GM11168 (cell line): Measurements from ENCODE around the gene PRDX3.
"Not testable (repeated sequence)": the region's sequence is repeated elsewhere in the genome, so short reads cannot be mapped to it uniquely, and the experiment has no call there.

Experiments used
- in situ Hi-C: fragments of 300-500 bp; cut with MboI; formaldehyde crosslinking; loops from one replicate; pipeline ENCODE4 v1.12.0; 2022; ENCODE audit warnings: low sequenced_read_pairs; ENCODE audit not compliant: unreplicated experiment

Gene PRDX3

DNA sequence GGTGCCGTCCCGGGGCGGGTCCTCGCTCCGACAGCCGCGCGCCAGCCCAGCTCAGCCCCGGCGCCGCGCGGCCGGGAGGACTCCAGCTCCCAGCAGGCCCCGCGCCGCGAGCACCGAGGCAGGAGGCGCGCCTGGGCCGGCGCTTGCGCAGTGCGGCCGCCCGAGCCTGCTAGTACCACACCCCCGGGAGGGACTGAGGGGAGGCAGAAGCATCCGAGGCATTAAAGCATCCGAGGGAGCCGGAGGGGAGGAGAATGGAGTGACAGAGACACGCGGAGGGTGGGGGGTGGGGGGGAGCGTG is 28.7 kb upstream of the PRDX3 start, which contains the start of gene GRK5:
Gene GRK5, plus strand, starts transcription at position 206 of the 301 bp plus-strand sequence. CDS start 347 bp downstream, outside the sequence.
- in situ Hi-C loops, result no loop called here

DNA sequence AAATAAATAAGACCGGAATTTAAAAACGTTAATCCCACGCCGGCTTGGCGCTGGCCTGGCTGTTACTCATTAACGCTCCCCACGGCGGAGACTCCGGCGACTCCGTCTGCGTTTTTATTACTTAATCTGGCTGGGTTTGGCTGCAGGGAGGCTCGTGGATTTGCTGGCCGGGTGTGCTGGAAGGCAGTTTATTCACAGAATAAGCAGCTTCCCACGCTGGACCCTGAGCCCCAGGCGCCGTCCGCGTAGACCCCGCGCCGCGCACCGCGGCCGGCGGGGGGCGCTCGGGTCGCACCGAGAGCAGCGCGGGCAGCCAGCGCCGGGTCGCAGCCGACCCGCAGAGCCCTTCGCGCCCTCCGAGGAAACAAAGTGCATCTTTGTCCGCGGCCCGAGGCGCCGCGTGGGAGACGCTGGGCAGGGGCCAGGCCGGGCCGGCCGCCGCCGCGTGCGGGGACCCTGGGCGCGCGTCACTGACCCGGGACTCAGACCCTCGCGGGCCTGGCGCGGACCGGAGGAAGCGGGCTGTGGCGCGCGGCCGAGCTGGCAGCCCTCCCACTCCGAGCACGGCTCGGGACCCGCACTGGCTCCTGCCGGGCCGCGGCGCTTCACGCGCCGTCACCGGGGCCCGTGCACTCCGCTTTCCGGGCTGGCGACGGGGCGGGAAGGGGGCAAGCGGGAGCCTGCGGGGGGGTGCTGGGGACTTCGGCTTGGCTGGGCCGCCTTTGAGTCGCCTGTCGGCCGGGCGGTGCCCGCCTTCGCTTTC is 28.2 kb upstream of the PRDX3 start:
- in situ Hi-C loops, result no loop called here

DNA sequence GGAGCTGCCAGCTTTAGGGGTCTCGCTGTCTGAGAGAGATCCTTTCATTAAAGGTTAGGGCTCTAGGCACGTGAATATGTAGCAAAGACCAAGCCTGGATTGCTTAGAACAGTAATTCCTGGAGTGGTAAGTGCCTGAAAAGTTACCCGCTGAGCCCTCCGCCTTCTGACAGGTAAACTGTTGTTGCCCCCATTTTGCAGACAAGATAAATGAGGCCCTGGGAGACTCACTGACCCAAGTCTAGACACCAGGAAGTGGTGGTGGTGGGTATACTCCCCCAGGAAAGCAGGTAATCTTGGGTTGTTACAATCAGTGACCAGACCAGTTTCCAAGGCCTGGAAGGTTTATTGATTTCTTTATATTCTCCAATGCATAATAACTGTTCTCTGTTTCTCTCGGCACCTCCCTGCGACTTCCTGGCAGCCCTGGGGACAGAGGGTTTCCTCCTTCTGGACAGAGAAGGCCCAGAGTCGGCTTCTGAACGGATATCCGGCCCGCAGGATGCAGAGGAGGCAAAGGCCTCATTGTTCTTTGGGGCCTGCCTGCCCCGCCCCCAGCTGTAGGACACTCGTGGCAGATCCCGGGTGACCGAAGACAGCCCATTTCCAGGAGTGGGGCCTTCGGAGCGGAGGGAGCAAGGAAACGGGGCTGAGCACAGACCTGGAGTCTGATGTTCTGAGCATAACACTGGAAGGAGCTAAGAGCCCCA is 27.4 kb upstream of the PRDX3 start:
- in situ Hi-C loops, result no loop called here

DNA sequence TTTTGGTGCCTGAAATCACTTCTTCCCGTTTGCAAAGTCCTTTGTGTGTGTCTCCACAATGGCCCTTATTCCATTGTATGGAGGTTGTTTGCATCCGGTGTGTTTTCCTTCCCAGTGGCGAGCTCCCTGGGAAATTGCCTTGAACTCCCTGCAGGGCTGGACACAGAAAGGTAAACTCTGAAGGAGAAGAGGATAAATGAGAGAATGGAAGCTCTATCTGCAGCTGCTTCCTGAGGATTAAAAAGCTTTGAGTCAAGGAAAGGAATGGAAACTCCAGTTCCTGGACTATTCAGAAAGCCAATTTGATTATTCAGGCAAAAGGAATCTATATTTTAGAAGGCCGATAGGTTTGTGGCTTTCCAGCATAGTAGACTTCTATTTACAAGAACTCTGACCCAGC is 24.4 kb upstream of the PRDX3 start:
- in situ Hi-C loops, result no loop called here

DNA sequence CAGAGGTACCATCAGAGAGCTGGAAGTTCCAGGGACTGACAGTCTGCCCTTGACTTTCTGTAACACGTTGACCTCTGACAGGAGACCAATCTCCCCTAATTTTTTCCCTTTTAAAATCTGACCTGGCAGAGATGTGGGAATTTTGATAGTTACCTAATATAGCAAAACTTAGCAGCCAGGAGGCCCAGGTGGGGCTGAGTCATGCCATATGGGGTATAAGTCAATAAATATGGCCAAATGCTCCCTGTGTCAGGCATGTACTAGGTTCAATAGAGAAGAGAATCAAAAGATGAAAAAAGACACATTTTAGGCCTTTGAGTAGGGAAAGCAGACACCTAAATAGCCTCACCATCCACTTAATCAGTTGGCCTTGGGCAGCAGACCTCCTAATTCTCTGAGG is 22.6 kb upstream of the PRDX3 start:
- in situ Hi-C loops, result no loop called here

DNA sequence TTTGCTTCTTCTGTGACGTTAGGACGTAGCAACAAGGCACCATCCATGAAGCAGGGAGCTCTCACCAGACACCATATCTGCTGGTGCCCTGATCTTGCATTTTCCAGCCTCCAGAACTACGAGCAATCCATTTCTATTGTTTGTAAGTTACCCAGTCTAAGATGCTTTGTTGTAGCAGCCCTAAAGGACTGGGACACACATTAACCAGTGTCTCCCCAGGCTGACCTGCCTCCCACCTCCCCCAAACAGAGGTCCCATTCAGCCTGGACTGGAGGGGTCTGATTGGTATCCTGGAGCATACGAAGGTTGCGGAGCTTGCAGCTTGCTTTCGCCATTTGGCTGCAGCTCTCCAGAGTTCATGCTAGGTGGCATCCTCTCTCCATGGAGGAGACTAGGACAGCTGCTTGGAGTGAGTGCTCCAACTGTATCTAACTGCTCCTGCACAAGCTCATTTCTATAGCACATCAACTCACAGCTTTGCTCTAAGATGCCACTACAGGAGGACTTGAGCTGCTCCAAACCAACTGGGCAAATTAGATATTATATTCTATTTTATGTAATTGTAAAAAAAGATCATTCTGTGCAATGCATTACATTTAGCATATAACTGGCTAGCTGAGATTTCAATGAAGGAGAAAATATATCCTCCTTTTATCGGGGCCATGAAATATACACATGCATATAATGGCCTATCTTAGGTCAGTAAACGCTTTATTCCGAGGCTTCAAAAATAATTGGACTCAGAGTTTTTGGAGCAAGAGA is 20.8 kb upstream of the PRDX3 start:
- in situ Hi-C loops, result loop anchor here (10.0 kb wide), 1 partner anchor 215 kb away; no protein-coding TSS in a partner anchor

DNA sequence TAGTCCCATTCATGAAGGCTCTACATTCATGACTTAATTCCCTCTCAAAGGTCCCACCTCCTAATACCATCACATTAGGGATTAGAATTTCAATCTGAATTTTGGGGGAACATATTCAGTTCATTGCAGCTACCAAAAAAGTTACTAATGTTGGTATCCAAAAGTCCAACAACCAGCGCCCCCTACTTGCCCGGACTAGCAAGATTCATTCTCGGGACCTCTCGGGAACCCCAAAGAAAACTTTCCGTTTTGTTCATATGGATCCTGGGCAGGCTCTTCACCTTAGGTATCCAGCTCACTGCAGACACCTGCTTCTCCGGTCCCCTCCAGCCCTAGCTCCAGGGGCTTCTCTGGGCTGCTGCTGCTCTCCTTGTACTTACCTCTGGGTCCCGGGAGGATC is 19.8 kb upstream of the PRDX3 start:
- in situ Hi-C loops, result loop anchor here (10.0 kb wide), 1 partner anchor 216 kb away; no protein-coding TSS in a partner anchor

DNA sequence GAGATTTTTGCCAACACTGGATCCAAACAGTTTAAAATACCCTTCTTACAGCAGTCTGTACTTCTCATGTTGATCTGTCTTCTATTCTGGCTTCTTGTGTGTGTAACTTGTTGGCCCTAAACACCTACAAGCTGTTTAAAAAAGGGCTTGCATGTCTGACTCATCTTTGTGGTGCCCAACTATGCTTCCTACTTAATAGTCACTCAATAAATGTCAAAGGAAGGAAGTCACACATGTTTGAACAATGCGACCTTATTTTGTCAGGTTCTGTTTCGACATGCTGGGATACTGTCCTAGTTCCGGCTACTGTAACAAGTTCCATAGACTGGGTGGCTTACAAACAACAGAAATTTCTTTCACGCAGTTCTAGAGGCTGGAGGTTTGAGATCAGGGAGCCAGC is 19.3 kb upstream of the PRDX3 start:
- in situ Hi-C loops, result loop anchor here (10.0 kb wide), 1 partner anchor 217 kb away; no protein-coding TSS in a partner anchor

DNA sequence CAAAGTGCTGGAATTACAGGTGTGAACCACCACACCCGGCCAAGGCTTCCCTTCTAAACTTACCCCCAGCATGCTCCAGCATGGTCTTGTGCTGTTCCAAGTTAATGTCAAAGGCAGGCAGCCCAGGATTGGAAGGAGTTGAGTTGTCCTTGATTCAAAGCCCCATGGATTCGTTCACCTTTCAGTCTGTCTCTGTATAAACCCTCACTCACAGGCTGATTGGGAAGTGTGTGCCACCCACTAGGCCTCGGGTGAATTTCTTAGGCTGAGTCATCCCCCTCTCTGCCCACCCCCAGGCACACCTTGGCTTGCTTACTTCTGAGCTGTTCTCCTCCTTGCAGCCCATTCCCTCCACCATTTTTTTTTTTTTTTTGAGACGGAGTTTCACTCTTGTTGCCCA is 13.3 kb upstream of the PRDX3 start:
- in situ Hi-C loops, result loop anchor here (10.0 kb wide), 1 partner anchor 223 kb away; no protein-coding TSS in a partner anchor

DNA sequence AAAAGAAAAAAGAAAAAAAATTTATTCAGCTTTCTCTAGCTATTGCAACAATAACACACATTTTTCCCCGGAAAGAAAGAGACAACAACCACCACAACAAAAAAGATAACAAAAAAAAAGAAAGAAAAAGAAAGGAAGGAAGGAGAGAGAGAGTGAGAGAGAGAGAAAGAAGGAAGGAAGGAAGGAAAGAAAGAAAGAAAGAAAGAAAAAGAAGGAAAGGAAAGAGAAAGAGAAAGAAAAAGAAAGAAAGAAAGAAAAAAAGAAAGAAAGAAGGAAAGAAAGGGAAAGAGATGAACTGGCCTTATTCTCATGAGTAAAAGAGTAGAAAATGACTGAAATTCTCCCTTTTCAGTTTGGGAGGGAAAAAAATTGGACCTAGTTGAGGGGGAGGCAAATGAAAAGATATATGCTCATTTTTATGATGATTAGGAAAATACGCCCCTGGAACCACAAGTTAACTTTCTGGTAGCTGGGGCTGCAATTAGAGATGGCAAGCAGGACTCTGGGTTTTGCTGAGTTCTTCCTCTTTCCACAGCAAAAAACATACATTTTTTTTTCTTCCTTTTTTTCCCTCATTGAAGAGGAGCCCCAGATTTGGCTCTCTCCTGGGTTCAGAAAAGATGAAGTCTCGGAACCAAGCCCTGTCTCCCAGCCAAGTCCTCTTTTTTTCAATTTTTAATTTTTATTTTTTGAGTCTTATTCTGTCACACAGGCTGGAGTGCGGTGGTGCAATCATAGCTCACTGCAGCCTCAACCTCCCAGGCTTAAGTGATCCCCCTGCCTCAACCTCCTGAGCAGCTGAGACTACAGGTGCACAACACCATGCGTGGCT is 12.6 kb upstream of the PRDX3 start:
- in situ Hi-C loops, result loop anchor here (10.0 kb wide), 1 partner anchor 224 kb away; no protein-coding TSS in a partner anchor

DNA sequence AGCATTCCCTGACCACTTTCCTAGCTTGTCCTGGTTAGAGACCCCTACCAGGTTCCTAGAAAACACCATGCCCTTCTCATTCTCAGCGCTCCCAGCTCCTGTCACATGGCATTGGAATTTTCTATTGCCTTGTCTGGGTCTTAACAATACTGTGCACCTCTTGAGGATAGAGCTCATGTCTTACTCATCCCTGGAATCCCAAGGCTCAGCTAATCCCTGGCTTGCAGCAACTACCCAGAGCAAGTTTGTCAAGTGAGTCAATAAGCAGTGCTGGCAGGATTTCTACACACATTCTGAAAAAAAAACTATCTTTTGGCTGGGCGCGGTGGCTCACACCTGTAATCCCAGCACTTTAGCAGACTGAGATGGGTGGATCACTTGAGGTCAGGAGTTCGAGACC is 11.7 kb upstream of the PRDX3 start:
- in situ Hi-C loops, result loop anchor here (10.0 kb wide), 1 partner anchor 224 kb away; no protein-coding TSS in a partner anchor

DNA sequence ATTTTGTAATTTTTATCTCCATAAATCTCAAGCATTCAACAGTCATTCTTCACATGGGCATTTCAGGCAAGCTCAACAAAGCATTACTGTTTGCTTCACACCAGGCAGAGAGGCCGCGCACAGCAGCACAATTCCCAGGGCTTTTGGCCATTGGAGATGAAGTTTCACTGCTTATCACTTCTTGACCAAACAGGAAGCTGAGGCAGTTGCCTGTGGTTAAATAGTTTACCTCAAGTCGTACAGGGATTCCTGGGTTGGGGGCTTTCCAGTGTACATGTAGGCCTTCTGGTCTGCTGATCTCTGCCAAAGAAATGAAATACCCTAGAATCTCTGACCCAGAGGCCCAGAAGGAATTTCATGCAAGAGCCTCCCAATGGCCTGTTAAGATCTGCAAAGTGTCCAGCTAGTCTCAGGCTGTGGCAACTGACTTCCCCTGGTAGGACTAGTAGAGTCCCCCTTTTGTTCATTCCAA is 11.2 kb upstream of the PRDX3 start:
- in situ Hi-C loops, result loop anchor here (10.0 kb wide), 1 partner anchor 225 kb away; no protein-coding TSS in a partner anchor

DNA sequence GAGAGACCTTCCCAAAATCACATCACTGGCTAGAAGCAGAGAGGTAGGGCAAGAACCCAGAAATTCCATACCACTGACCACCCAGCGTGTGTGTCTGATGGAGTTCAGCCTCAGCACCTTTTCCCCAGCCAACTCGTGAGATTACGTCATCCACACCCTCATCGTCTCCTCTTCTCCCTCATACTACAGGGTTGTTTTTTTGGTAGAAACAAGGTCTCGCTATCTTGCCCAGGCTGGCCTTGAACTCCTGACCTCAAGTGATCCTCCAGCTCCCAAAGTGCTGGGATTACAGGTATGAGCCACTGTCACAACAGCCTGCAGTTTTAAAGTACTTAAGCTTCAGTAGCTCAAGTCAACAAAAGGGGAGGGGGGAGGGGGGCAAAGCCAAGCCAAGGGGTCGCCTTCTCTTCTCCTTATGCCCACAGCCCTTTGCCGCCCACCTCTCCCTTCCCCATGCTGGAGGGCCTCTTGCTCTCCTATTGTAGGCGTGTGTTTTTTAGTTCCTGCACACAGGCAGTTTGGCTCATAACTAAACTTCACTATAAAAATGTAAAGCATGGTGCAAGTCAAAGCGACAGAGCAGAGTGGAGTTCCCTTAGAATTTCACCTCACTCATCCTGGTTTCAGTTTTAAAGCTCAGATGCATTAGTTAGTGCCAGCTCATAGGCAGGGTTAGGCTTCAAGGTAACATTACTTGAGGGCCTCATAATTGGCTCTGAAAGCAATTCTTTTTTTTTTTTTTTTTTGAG is 5.2 kb upstream of the PRDX3 start:
- in situ Hi-C loops, result no loop called here

DNA sequence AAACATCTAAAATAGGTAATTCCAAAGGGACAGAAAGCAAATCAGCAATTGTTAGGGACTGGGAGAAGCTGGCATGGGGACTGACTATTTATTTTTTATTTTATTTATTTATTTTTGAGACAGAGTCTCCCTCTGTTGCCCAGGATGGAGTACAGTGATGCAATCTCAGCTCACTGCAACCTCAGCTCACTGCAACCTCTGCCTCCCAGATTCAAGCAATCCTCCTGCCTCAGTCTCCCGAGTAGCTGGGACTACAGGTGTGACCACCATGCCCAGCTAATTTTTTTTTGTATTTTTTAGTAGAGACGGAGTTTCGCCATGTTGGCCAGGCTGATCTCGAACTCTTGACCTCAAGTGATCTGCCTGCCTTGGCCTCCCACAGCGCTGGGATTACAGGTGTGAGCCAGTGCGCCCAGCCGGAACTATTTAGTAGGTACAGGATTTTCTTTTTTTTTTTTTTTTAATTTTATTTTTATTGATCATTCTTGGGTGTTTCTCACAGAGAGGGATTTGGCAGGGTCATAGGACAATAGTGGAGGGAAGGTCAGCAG is 2.3 kb upstream of the PRDX3 start:
- in situ Hi-C loops, result not testable (repeated sequence)

DNA sequence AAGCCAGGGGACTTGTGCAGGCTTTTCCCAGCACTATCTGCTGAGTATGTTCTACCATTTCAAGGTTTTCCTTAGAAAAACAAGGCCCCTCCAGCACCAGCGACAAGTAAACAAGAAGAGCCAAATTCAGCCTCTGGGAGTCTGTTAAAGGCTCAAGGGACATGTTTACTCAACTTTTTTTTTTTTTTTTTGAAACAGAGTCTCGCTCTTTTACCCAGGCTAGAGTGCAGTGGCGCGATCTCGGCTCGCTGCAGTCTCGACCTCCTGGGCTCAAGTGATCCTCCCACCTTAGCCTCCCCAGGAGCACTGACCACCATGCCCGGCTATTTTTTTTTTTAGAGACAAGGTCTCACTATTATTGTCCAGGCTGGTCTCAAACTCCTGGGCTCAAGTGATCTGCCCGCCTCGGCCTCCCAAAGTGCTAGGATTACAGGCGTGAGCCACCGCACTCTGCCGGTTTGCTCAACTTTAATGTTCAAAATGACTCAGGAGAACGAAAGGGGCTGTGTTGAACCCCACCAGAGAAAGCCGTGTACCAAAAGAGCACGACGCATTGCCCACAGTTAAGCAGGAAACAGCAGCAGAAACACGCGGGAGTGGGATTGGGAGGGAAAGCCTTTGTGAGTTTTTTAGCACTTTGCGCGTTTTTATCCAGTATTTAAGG is 772 bp downstream of the PRDX3 start:
- in situ Hi-C loops, result no loop called here

DNA sequence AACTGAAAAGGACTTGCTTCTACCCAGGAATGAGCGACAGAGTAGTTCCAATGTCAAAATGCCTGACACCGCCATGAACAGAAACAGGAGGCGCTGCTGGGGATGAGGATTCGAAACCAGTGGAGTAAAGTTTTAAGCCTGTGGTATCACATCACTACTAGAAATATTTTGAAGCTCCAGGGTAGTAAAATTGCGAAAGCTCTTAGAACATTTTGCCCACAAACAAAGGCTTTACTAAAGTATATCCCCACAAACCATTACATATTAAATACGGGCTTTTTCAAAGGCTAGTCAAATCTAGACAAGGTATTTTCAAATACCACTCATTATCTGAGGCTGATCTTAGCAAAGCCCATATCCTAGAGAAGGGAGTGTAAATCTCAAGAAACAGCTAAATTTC is 2.4 kb downstream of the PRDX3 start:
- in situ Hi-C loops, result no loop called here

DNA sequence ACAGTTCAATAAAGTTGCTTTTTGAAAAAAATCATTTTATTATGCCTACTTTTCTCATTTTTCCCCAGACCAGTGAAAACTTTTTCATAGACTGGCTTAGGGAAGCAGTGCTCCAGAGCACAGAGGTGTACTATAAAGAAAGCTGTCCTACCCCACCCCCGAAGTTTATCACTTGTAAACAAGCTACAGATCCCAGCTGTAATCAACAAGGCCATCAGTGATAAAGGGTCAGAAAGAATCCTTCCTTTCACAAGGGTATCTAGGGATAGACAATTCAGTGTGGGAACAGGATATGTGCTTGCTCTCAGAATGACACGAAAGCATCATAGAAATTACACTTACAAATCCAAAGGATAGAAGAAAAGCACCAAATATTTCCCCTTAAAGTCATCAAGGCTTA is 4.5 kb downstream of the PRDX3 start:
- in situ Hi-C loops, result no loop called here

DNA sequence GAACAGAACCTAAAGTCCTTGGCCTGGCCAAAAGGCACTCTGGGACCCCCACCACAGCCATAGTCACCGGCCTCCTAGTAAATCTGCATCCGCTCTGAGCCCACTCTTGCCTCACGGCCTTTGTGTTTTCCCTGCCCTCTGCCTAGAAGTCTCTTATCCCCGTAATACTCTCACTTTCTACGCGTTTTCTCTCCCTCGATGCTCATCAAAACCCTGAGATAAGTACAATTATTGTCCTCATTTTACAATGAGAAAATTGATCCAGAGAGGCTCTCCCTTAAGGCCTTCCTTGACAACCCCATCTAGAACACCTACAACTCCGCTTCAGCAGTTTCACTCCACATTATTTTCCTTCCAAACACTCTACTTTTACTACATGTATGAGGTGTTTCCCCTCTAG is 11.6 kb downstream of the PRDX3 start:
- in situ Hi-C loops, result no loop called here
